SK-N-SH (cell line): ENCODE data around the gene CACNA1F. TPM values are rescaled to one million over a fixed set of nuclear protein-coding genes. Genes with fewer than 3 reads are reported as not detected.

Experiments
- CTCF ChIA-PET: fragments of 300-600, 350-600 bp; formaldehyde crosslinking; extraction: SDS; loops from one replicate; lab custom pipeline; 2021; lab: Yijun Ruan, JAX
- POLR2A ChIA-PET: fragments of 350-600 bp; sonication (Branson Sonifier 250); formaldehyde crosslinking; extraction: SDS; loops from one replicate; lab custom pipeline; 2020; ENCODE audit warnings: antibody characterized with exemption, inconsistent platforms; lab: Yijun Ruan, JAX
- DNase-seq: peaks from one replicate; pipeline ENCODE4 v3.0.0; 2012
- H2AFZ ChIP-seq: fragments of 200-600 bp; sonication (generic); 2 replicates; pipeline ENCODE4 v1.8.1; 2016; ENCODE audit warnings: antibody characterized with exemption, mild to moderate bottlenecking, low read depth
- H3F3A ChIP-seq: fragments of 200-600 bp; sonication (generic); replicated peaks from 2 replicates; pipeline ENCODE3; 2016; ENCODE audit warnings: antibody characterized with exemption, mild to moderate bottlenecking; ENCODE audit not compliant: insufficient read depth
- H3K27ac ChIP-seq, 2 experiments: fragments of 200-500 bp in 1 of 2; fragments of 200-600 bp in 1 of 2; sonication (Bioruptor generic) in 1 of 2; sonication (generic), shearing (Covaris generic) in 1 of 2; 2 replicates each; pipeline versions ENCODE4 v1.5.1 to v1.6.1; 2014 to 2016; ENCODE audit warnings: low read depth in 2 of 2, inconsistent platforms in 1 of 2, low read length in 1 of 2, mild to moderate bottlenecking in 1 of 2, mixed read lengths in 1 of 2
- H3K27me3 ChIP-seq: fragments of 200-600 bp; sonication (generic), shearing (Covaris generic); 2 replicates; pipeline ENCODE4 v1.6.1; 2016; ENCODE audit warnings: mixed run types; ENCODE audit not compliant: insufficient read depth
- H3K36me3 ChIP-seq, 2 experiments: fragments of 200-500 bp in 1 of 2; fragments of 200-600 bp in 1 of 2; sonication (Bioruptor generic) in 1 of 2; sonication (generic) in 1 of 2; replicated peaks in 1 of 2; 2 replicates each; pipeline versions ENCODE3 to v1.5.1; 2014 to 2016; ENCODE audit warnings: low read length in 1 of 2, mild to moderate bottlenecking in 1 of 2; ENCODE audit not compliant: insufficient read depth in 2 of 2, control insufficient read depth in 1 of 2
- H3K4me1 ChIP-seq, 2 experiments: fragments of 200-500 bp in 1 of 2; fragments of 200-600 bp in 1 of 2; sonication (Bioruptor generic) in 1 of 2; sonication (generic), shearing (Covaris generic) in 1 of 2; 2 replicates each; pipeline versions ENCODE4 v1.5.1 to v1.6.1; 2014 to 2016; ENCODE audit warnings: low read depth in 1 of 2, low read length in 1 of 2, mixed run types in 1 of 2; ENCODE audit not compliant: insufficient read depth in 2 of 2, control insufficient read depth in 1 of 2
- H3K4me2 ChIP-seq: fragments of 200-600 bp; sonication (generic), shearing (Covaris generic); 2 replicates; pipeline ENCODE4 v1.6.1; 2017; ENCODE audit warnings: mixed run types
- H3K4me3 ChIP-seq, 2 experiments: fragments of 200-500 bp in 1 of 2; fragments of 200-600 bp in 1 of 2; sonication (Bioruptor generic) in 1 of 2; sonication (generic), shearing (Covaris generic) in 1 of 2; 2 replicates each; pipeline versions ENCODE4 v1.5.1 to v1.8.1; 2014 to 2016; ENCODE audit warnings: low read depth in 2 of 2, inconsistent platforms in 1 of 2, low read length in 1 of 2, mild to moderate bottlenecking in 1 of 2, mixed read lengths in 1 of 2, moderate library complexity in 1 of 2
- H3K79me2 ChIP-seq: fragments of 200-600 bp; sonication (generic); 2 replicates; pipeline ENCODE4 v1.8.1; 2017; ENCODE audit warnings: mild to moderate bottlenecking; ENCODE audit not compliant: insufficient read depth
- H3K9ac ChIP-seq: fragments of 200-600 bp; sonication (generic); 2 replicates; pipeline ENCODE4 v1.6.1; 2017; ENCODE audit warnings: mixed run types
- H3K9me2 ChIP-seq: fragments of 200-600 bp; sonication (generic); 2 replicates; pipeline ENCODE4 v1.6.1; 2017; ENCODE audit warnings: mixed run types
- H3K9me3 ChIP-seq: fragments of 200-600 bp; sonication (generic); 2 replicates; pipeline ENCODE4 v1.6.1; 2017; ENCODE audit warnings: mixed run types, mild to moderate bottlenecking, moderate library complexity
- H4K20me1 ChIP-seq: fragments of 200-600 bp; sonication (generic); 2 replicates; pipeline ENCODE4 v1.6.1; 2017; ENCODE audit warnings: mild to moderate bottlenecking, mixed run types; ENCODE audit not compliant: insufficient read depth
- CHD2 ChIP-seq: fragments of 150-350 bp; IDR thresholded peaks from 2 replicates; pipeline ENCODE4 v1.6.1; 2018; ENCODE audit warnings: low read length; ENCODE audit not compliant: partially characterized antibody
- CTCF ChIP-seq: fragments of 200-600 bp; sonication (generic); IDR thresholded peaks from 2 replicates; pipeline ENCODE4 v1.6.1; 2017; ENCODE audit warnings: antibody characterized with exemption, mild to moderate bottlenecking, moderate library complexity
- ELF1 ChIP-seq: IDR thresholded peaks from 2 replicates; pipeline ENCODE4 v1.4.0; 2012
- FOSL2 ChIP-seq: IDR thresholded peaks from 2 replicates; pipeline ENCODE4 v1.4.0; 2012; ENCODE audit warnings: low read depth, mild to moderate bottlenecking, moderate library complexity, borderline replicate concordance
- FOXJ3 ChIP-seq: sonication (generic); formaldehyde crosslinking; IDR thresholded peaks from 2 replicates; pipeline ENCODE4 v1.5.1; 2020; ENCODE audit warnings: mild to moderate bottlenecking, missing genetic modification reagents
- JUND ChIP-seq: IDR thresholded peaks from 2 replicates; pipeline ENCODE4 v1.4.0; 2012
- MEF2A ChIP-seq: IDR thresholded peaks from 2 replicates; pipeline ENCODE4 v1.4.0; 2012; ENCODE audit warnings: low read depth, borderline replicate concordance
- NRF1 ChIP-seq: IDR thresholded peaks from 2 replicates; pipeline ENCODE4 v1.6.1; 2012; ENCODE audit warnings: low read depth, mild to moderate bottlenecking, low read length
- RCOR1 ChIP-seq: fragments of 150-350 bp; IDR thresholded peaks from 2 replicates; pipeline ENCODE4 v1.6.1; 2017; ENCODE audit warnings: antibody characterized with exemption, low read length
- RXRA ChIP-seq: IDR thresholded peaks from 2 replicates; pipeline ENCODE4 v1.4.0; 2012; ENCODE audit warnings: low read depth, mild to moderate bottlenecking, borderline replicate concordance
- SIN3A ChIP-seq: IDR thresholded peaks from 2 replicates; pipeline ENCODE4 v1.6.1; 2012; ENCODE audit warnings: low read depth, mild to moderate bottlenecking, low read length, moderate library complexity, borderline replicate concordance
- TCF12 ChIP-seq: IDR thresholded peaks from 2 replicates; pipeline ENCODE4 v1.4.0; 2012
- USF1 ChIP-seq: IDR thresholded peaks from 2 replicates; pipeline ENCODE4 v1.4.0; 2012; ENCODE audit warnings: low read depth, borderline replicate concordance
- WGBS: methylation state at CpG from one replicate; pipeline ENCODE4 v1.1.6; 2017; ENCODE audit warnings: low lambda C conversion rate; 5-methylcytosine and 5-hydroxymethylcytosine counted together
- polyA plus RNA-seq, 3 experiments: library from polyadenylated mRNA; depleted of rRNA; stranded (reverse); fragments of >200 nt; gene quantifications; 2 replicates each; pipeline ENCODE4 v1.2.3, GENCODE V29; 2012
- TF ChIP-seq, protein P1 (sequence below): fragments of 150-350 bp; IDR thresholded peaks from 2 replicates; pipeline ENCODE4 v1.6.1; 2017; ENCODE audit warnings: antibody characterized with exemption, low read length, low read depth, borderline replicate concordance
- TF ChIP-seq, protein P2 (sequence below): IDR thresholded peaks from 2 replicates; pipeline ENCODE4; 2012

Gene CACNA1F
- polyA plus RNA-seq, 1 of the 3 experiments (the other 2 are of a cell fraction) = not detected

GRCh38 chrX:49164589-49165360 lies 68.4 kb downstream of the CACNA1F start:
- H4K20me1 ChIP-seq = no peaks in the 10 kb centered on the region
- peak; percentile 14 for DNase-seq
- H3K9ac ChIP-seq = no peak overlapping the region
- 61% methylated on average over 24 of the region's 31 CpGs for WGBS
- TF ChIP-seq CTCF (no peak), RXRA (no peak), USF1 (no peak), JUND (no peak), FOSL2 (no peak), SIN3A (no peak), ELF1 (no peak), MEF2A (no peak)
- TF ChIP-seq, protein P1, sequence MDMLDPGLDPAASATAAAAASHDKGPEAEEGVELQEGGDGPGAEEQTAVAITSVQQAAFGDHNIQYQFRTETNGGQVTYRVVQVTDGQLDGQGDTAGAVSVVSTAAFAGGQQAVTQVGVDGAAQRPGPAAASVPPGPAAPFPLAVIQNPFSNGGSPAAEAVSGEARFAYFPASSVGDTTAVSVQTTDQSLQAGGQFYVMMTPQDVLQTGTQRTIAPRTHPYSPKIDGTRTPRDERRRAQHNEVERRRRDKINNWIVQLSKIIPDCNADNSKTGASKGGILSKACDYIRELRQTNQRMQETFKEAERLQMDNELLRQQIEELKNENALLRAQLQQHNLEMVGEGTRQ = no peak
- H3K36me3 ChIP-seq = no peaks in the 10 kb centered on the region
- no peak overlapping the region for H3K27ac ChIP-seq
- no peaks in the 10 kb centered on the region; the same call in 1 of the 2 replicates for H3K27me3 ChIP-seq
- H3F3A ChIP-seq = peaks cover 9% of the 10 kb centered on the region
- no peaks in the 10 kb centered on the region for H3K79me2 ChIP-seq
- no peak overlapping the region for H3K4me3 ChIP-seq
- H3K4me2 ChIP-seq = no peak overlapping the region
- H2AFZ ChIP-seq = no peak overlapping the region
- H3K9me2 ChIP-seq = no peaks in the 10 kb centered on the region
- H3K9me3 ChIP-seq = no peaks in the 10 kb centered on the region
- ChIA-PET POLR2A (no interaction called here), CTCF (interaction anchor here (0.8 to 1.2 kb wide), 3 partner anchors 9 to 28 kb away, joined by 3 to 6 read pairs (median 4); no protein-coding TSS in a partner anchor)
- H3K4me1 ChIP-seq = peaks cover 4 to 11% of the 10 kb centered on the region in 2 experiments; a peak in 1 of 4 replicates

DNA sequence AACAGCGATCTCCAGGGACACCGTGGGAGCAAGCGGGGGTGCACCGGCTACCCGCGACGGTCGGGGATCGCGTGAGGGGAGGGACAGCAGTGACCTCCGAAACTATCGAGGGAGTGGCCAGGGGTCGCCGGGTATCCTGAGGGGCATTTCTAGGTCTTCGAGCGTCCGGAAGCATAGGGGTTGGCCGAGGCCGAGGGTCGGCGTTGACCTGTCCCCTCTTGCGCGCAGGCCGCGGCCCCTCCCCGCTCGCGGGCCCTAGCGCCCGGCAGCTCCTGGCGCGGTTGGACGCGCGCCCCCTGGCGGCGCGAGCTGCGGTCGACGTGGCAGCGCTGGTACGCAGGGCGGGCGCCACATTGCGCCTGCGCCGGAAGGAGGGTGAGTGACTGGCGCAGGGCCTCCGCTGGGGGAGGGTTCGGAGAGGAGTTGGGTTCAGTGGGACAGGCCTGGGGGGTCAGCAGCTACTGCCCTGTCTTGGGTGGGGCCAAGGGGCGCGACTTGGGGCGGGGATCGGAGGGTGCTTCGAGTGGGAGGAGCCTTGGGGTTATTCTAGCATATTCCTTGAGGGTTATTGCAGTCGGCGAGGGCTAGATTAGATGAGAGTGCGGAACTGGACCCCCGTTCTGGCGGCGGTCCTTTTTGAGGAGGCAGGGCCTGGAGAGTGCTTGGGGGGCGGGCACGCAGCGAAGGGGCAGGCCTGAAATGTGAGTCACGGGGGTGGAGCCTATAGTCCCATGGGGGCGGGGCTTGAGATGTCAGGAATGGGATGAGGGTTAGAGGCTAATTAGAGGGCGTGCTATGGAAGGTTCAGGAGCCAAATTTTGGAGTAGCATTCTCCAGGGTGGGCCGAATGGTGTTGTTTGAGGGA lies 69.4 kb downstream of the CACNA1F start:
- H3K9me2 ChIP-seq = no peaks in the 10 kb centered on the region
- DNase-seq = peak; percentile 90
- 25% methylated on average over 19 of the region's 69 CpGs for WGBS
- 0 out of 2 replicates have a peak overlapping the region, but pooled peaks have one; percentile 33 for H3K4me2 ChIP-seq
- H4K20me1 ChIP-seq = no peaks in the 10 kb centered on the region
- peaks cover 9% of the 10 kb centered on the region for H3F3A ChIP-seq
- peaks cover 4 to 11% of the 10 kb centered on the region in 2 experiments; a peak in 1 of 4 replicates for H3K4me1 ChIP-seq
- ChIA-PET CTCF (interaction anchor here (0.7 to 1.2 kb wide), 5 partner anchors 15 to 1308 kb away, joined by 3 to 4 read pairs (median 3); no protein-coding TSS in a partner anchor), POLR2A (interaction anchor here (0.7 kb wide), 1 partner anchor 8 kb away, joined by 5 read pairs; the partner anchor contains the start of gene PLP2)
- 0 out of 2 replicates have a peak overlapping the region, but pooled peaks have one; percentile 65 for H2AFZ ChIP-seq
- peak overlapping the region; percentile 23 to 38; a peak in 3 of 4 replicates for H3K4me3 ChIP-seq
- H3K9ac ChIP-seq = peak overlapping the region; percentile 58
- no peaks in the 10 kb centered on the region for H3K36me3 ChIP-seq
- no peaks in the 10 kb centered on the region for H3K9me3 ChIP-seq
- peak overlapping the region; percentile 60 to 72 for H3K27ac ChIP-seq
- no peaks in the 10 kb centered on the region for H3K79me2 ChIP-seq
- no peaks in the 10 kb centered on the region; the same call in 1 of the 2 replicates for H3K27me3 ChIP-seq
- TF ChIP-seq TCF12 (no peak), USF1 (no peak), CHD2 (no peak), JUND (no peak), NRF1 (peak; percentile 77), ELF1 (no peak), CTCF (peak; percentile 54), FOXJ3 (CRISPR knock-in tag) (no peak), RCOR1 (no peak)
- TF ChIP-seq, protein P2, sequence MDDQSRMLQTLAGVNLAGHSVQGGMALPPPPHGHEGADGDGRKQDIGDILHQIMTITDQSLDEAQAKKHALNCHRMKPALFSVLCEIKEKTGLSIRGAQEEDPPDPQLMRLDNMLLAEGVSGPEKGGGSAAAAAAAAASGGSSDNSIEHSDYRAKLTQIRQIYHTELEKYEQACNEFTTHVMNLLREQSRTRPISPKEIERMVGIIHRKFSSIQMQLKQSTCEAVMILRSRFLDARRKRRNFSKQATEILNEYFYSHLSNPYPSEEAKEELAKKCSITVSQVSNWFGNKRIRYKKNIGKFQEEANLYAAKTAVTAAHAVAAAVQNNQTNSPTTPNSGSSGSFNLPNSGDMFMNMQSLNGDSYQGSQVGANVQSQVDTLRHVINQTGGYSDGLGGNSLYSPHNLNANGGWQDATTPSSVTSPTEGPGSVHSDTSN = peak; percentile 46
